DND-41 (cell line): ENCODE measurements around the gene ONECUT3.

Experiments
- ATAC-seq: fragments of 200-7000 bp; cut with Tn5 transposase; 3 replicates; pipeline ENCODE4 v1.9.1; 2021; ENCODE audit warnings: low read depth; ENCODE audit not compliant: insufficient read depth
- DNase-seq: peaks from one replicate; pipeline ENCODE4 v3.0.0-alpha.2; 2020
- H2AFZ ChIP-seq: 2 replicates; pipeline ENCODE4 v1.6.0; 2012; ENCODE audit warnings: low read depth, low read length
- H3K27ac ChIP-seq: 2 replicates; pipeline ENCODE4 v1.5.1; 2012; ENCODE audit warnings: low read length, inconsistent platforms
- H3K27me3 ChIP-seq: fragments of 200-600 bp; sonication (generic); 2 replicates; pipeline ENCODE4 v1.6.0; 2012; ENCODE audit warnings: low read length, mild to moderate bottlenecking, inconsistent platforms; ENCODE audit not compliant: insufficient read depth, poor library complexity
- H3K36me3 ChIP-seq: 2 replicates; pipeline ENCODE4 v1.5.1; 2012; ENCODE audit warnings: low read length, inconsistent platforms; ENCODE audit not compliant: insufficient read depth
- H3K4me1 ChIP-seq: 2 replicates; pipeline ENCODE4 v1.5.1; 2012; ENCODE audit warnings: mild to moderate bottlenecking, low read length; ENCODE audit not compliant: insufficient read depth
- H3K4me2 ChIP-seq: 2 replicates; pipeline ENCODE4 v1.6.0; 2012; ENCODE audit warnings: mild to moderate bottlenecking, moderate library complexity, low read length, inconsistent platforms; ENCODE audit not compliant: insufficient read depth
- H3K4me3 ChIP-seq, 2 experiments: fragments of 200-600 bp in 1 of 2; shearing (Covaris generic) in 1 of 2; 2 replicates each; pipeline ENCODE4 v1.5.1; 2012 to 2016; ENCODE audit warnings: inconsistent platforms in 2 of 2, low read length in 2 of 2, mild to moderate bottlenecking in 2 of 2, low read depth in 1 of 2, moderate library complexity in 1 of 2
- H3K79me2 ChIP-seq: 2 replicates; pipeline ENCODE4 v1.6.0; 2012; ENCODE audit warnings: low read length, inconsistent platforms; ENCODE audit not compliant: insufficient read depth
- H3K9ac ChIP-seq: 2 replicates; pipeline ENCODE4 v1.6.0; 2012; ENCODE audit warnings: low read depth, mild to moderate bottlenecking, inconsistent platforms, low read length, moderate library complexity
- H3K9me3 ChIP-seq: 2 replicates; pipeline ENCODE4 v1.5.1; 2012; ENCODE audit warnings: low read length, moderate library complexity, mild to moderate bottlenecking, inconsistent platforms; ENCODE audit not compliant: insufficient read depth, severe bottlenecking
- H4K20me1 ChIP-seq: 2 replicates; pipeline ENCODE4 v1.6.0; 2012; ENCODE audit warnings: low read length; ENCODE audit not compliant: insufficient read depth
- CTCF ChIP-seq: IDR thresholded peaks from 2 replicates; pipeline ENCODE4 v1.5.1; 2012; ENCODE audit warnings: borderline replicate concordance, low read length, moderate library complexity, mild to moderate bottlenecking; ENCODE audit not compliant: poor library complexity, severe bottlenecking; ENCODE audit errors: extremely low read depth
- EZH2 ChIP-seq: IDR thresholded peaks from 3 replicates; pipeline ENCODE4 v1.6.1; 2012; ENCODE audit warnings: borderline replicate concordance, low read depth, mild to moderate bottlenecking, moderate library complexity, low read length, inconsistent platforms; ENCODE audit not compliant: severe bottlenecking

The ONECUT3 gene

GRCh38 chr19:1769645-1769985 lies 16.3 kb downstream of the ONECUT3 start:
- H4K20me1 ChIP-seq: no peaks in the 10 kb centered on the region
- H2AFZ ChIP-seq: no peak overlapping the region
- no peak overlapping the region for H3K4me3 ChIP-seq
- ATAC-seq (no peak), DNase-seq (no peak)
- H3K9ac ChIP-seq: no peak overlapping the region
- TF ChIP-seq CTCF: no peak
- TF ChIP-seq EZH2: no peak
- H3K4me1 ChIP-seq: peaks cover 16% of the 10 kb centered on the region
- H3K27ac ChIP-seq: no peak overlapping the region
- no peaks in the 10 kb centered on the region for H3K27me3 ChIP-seq
- H3K9me3 ChIP-seq: peaks cover 11% of the 10 kb centered on the region
- H3K36me3 ChIP-seq: no peaks in the 10 kb centered on the region
- no peaks in the 10 kb centered on the region for H3K79me2 ChIP-seq
- H3K4me2 ChIP-seq: no peak overlapping the region

- H2AFZ ChIP-seq: no peak overlapping the region
- H3K4me3 ChIP-seq: no peak overlapping the region
- H4K20me1 ChIP-seq: no peaks in the 10 kb centered on the region
- no peaks in the 10 kb centered on the region for H3K36me3 ChIP-seq
- H3K9ac ChIP-seq: no peak overlapping the region
- no peak overlapping the region for H3K4me2 ChIP-seq
- H3K9me3 ChIP-seq: peaks cover 11% of the 10 kb centered on the region
- ATAC-seq (no peak), DNase-seq (no peak)
- H3K79me2 ChIP-seq: no peaks in the 10 kb centered on the region
- TF ChIP-seq EZH2: no peak
- TF ChIP-seq CTCF: no peak
- H3K4me1 ChIP-seq: peaks cover 16% of the 10 kb centered on the region
- H3K27me3 ChIP-seq: no peaks in the 10 kb centered on the region
- H3K27ac ChIP-seq: no peak overlapping the region
These were observed 17.7 kb downstream of the ONECUT3 start for GRCh38 chr19:1770866-1771576.

- H3K4me1 ChIP-seq: 0 out of 2 replicates have a peak, but pooled peaks cover under 1% of the 10 kb centered on the region
- DNase-seq (no peak), ATAC-seq (no peak)
- peaks cover 11% of the 10 kb centered on the region for H3K9me3 ChIP-seq
- H3K9ac ChIP-seq: no peak overlapping the region
- no peak overlapping the region for H3K4me3 ChIP-seq
- TF ChIP-seq EZH2 (no peak), CTCF (no peak)
- no peaks in the 10 kb centered on the region for H4K20me1 ChIP-seq
- H3K79me2 ChIP-seq: no peaks in the 10 kb centered on the region
- H3K27ac ChIP-seq: no peak overlapping the region
- no peak overlapping the region for H2AFZ ChIP-seq
- no peaks in the 10 kb centered on the region for H3K27me3 ChIP-seq
- no peak overlapping the region for H3K4me2 ChIP-seq
- no peaks in the 10 kb centered on the region for H3K36me3 ChIP-seq
These were observed 19.9 kb downstream of the ONECUT3 start for GRCh38 chr19:1773184-1773583.
